ENCODE results near the gene CAPN1.

The CAPN1 gene

DNA sequence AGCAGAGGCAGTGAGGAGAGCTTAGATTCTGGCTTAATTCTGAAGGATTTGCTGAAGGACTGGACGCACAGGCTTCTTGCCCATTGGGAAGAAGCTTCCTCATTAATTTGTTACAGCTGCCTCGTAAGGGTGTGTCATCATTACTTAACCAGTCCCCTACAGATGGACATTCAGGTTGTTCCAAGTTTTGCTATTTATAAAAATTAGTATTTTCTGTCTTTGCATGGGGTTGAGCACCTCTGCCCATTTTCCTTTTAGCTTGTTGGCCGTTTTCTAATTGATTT lies 38.1 kb downstream of the CAPN1 start:
- DNase-seq (ENCODE audit: low read depth): no peak
- TF ChIP-seq, protein P1, sequence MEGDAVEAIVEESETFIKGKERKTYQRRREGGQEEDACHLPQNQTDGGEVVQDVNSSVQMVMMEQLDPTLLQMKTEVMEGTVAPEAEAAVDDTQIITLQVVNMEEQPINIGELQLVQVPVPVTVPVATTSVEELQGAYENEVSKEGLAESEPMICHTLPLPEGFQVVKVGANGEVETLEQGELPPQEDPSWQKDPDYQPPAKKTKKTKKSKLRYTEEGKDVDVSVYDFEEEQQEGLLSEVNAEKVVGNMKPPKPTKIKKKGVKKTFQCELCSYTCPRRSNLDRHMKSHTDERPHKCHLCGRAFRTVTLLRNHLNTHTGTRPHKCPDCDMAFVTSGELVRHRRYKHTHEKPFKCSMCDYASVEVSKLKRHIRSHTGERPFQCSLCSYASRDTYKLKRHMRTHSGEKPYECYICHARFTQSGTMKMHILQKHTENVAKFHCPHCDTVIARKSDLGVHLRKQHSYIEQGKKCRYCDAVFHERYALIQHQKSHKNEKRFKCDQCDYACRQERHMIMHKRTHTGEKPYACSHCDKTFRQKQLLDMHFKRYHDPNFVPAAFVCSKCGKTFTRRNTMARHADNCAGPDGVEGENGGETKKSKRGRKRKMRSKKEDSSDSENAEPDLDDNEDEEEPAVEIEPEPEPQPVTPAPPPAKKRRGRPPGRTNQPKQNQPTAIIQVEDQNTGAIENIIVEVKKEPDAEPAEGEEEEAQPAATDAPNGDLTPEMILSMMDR (conservative IDR thresholded peaks at IDR 0.05; ENCODE audit: low read depth, low read length): no peak
- no peak overlapping the region for H3K4me3 ChIP-seq (ENCODE audit: low read depth, low read length)

DNA sequence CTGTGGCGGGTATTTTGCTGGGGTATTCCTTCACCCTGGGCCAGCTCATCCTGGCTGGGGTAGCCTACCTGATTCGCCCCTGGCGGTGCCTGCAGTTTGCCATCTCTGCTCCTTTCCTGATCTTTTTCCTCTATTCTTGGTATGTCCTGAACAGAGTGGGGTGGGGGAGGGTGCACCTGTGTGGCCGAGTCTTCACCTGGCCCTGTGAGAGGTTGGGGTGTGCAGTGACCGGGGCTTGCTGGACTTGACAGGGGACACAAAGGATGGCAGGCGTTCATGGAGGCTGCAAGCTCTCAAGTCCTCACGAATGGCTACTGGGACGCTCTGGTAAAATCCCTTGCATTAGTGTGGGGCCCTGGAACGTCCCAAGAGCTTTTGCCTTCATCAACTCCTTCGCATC lies 39.3 kb downstream of the CAPN1 start:
- DNase-seq (ENCODE audit: low read depth): no peak
- TF ChIP-seq, protein P1 (conservative IDR thresholded peaks at IDR 0.05; ENCODE audit: low read depth, low read length): no peak
- no peak overlapping the region for H3K4me3 ChIP-seq (ENCODE audit: low read depth, low read length)

DNA sequence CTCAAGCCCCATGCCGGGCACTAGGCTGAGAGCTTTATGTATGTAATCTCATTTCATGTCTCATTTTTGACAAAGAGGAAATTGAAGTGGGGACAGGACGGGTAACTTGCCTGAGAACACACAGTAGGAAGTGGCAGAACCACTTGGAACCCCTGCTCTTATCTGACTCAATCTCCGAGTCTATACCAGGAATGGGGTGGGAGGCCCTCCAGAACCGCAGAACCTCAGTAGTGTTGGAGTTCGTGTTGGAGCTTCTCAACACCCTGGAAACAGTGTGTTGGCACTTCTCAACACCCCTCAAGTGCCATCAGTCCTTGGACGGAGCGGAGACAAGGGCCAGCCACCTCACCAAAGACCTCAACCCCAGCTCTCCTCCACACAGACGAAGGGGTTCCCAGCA lies 41.3 kb downstream of the CAPN1 start:
- TF ChIP-seq, protein P1 (conservative IDR thresholded peaks at IDR 0.05; ENCODE audit: low read depth, low read length): no peak
- DNase-seq (ENCODE audit: low read depth): no peak
- H3K4me3 ChIP-seq (ENCODE audit: low read depth, low read length): no peak overlapping the region

DNA sequence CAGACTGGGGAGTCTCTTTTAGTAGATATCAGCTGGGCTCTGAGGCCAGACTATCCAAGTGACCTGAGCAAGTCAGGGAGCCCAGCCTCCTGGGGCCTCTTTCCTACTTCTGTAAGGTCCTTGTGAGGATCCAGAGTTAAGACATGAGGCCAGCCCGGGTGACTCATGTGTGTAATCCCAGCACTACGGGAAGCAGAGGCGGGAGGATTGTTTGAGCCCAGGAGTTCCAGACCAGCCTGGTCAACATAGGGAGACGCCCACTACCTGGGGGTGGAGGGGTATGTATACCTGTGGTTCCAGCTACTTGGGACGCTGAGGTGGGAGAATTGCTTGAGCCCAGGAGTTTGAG lies 43.2 kb downstream of the CAPN1 start:
- TF ChIP-seq, protein P1 (conservative IDR thresholded peaks at IDR 0.05; ENCODE audit: low read depth, low read length): no peak
- no peak overlapping the region for H3K4me3 ChIP-seq (ENCODE audit: low read depth, low read length)
- DNase-seq (ENCODE audit: low read depth): peak; percentile 75

DNA sequence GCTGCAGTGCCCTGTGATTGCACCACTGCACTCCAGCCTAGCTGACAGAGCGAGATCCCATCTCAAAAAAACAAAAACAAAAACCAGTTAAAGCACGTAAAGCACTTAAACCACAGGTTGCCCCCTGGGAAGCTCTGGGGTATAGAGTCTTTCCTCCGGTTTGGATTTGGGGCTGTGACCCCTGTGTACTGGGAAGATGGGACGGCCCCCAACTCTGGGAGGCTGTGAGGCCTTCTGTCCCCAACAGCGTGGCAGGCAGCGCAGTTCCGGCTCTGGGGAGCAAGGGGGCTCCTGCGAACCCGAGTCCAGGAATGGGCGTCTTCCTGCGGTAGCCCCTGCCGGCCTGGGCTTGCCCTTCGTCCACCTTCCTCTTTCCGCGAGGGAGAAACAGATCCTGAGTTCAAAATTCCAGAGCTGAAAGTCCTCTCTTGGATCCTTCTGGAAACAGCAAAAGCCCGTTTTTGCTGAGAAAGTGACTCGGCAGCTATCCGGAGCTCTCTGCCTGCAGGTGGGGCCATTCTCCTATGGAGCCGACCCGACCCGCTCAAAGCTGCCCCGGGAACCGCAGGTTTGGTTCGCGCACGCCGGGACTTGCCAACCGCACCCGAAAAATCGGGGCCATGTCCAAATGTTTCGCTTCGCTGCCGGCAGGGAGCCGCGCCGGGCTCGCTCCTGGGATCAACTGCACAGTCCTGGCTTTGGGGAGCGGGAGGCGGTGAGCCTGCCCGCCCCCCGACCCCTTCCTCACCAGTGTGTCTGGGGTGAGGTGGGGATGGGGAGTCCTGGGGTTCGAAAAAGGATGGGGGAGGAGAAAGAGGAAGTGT lies 43.8 kb downstream of the CAPN1 start:
- peak overlapping the region; percentile 58 for H3K4me3 ChIP-seq (ENCODE audit: low read depth, low read length)
- TF ChIP-seq, protein P1 (conservative IDR thresholded peaks at IDR 0.05; ENCODE audit: low read depth, low read length): peak; percentile 72
- DNase-seq (ENCODE audit: low read depth): peak; percentile 74

DNA sequence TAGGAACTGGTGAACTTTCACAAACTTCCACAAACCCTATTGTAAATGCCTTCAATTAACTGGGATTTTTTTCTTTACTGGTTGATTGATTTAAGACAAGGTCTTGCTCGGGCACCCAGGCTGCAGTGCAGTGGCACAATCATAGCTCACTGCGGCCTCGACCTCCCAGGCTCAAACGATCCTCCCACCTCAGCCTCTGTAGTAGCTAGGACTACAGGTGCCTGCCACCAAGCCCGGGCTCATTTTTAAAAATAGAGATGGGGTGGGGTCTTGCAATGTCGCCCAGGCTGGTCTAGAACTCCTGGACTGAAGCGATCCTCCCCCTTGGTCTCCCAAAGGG lies 44.3 kb downstream of the CAPN1 start:
- no peak for DNase-seq (ENCODE audit: low read depth)
- TF ChIP-seq, protein P1 (conservative IDR thresholded peaks at IDR 0.05; ENCODE audit: low read depth, low read length): no peak
- peak overlapping the region; percentile 58 for H3K4me3 ChIP-seq (ENCODE audit: low read depth, low read length)

DNA sequence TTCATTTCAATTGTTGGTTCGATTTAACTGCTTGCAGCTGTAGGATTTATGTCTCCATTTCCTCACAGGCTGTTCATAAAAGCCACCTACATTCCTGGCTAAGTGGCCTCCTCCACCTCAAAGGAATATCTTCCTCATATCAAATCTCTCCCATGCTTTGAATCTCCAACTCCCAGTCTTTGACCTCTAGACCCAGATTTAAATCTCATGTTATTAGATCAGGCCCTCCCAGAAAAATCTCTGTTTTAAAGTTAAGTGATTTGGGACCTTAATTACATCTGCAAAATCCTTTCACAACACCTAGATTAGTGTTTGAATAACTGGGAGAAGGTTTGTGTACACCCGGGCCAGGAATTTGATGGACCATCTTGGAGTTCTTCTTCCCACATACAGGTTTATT lies 46.2 kb downstream of the CAPN1 start:
- DNase-seq (ENCODE audit: low read depth): no peak
- TF ChIP-seq, protein P1 (conservative IDR thresholded peaks at IDR 0.05; ENCODE audit: low read depth, low read length): no peak
- no peak overlapping the region for H3K4me3 ChIP-seq (ENCODE audit: low read depth, low read length)

Measured in choroid plexus epithelial cell (primary cell).